ENCODE measurements around the gene CHKA. TPM values are rescaled to one million over a fixed set of nuclear protein-coding genes. Genes with fewer than 3 reads are reported as not detected.

The CHKA gene
- polyA plus RNA-seq, 2 donors, result 3.7 to 7.3 TPM

DNA sequence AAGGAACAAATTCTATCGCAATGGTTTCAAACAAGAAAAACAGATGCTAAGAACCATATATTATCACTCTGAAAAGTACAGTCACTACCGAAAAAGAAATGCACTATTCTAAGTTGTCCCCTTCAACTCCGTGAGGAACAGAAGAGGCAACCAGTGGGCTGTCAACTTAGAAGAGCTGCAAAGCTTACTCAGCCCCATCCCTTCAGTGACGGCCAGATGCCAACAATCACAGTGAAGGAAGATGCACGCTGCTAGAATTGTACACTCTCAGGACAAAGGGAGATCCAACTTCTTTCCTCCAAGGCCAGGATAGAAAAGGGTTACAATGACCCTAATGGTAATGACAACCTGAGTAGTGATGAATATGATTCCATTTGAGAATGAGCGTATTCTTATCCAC is 38.5 kb upstream of the CHKA start:
- Histone ChIP-seq H3K36me3 (ENCODE audit: control insufficient read depth in 2 of 2, insufficient read depth in 2 of 2, low read length in 1 of 2) (peaks cover 12 to 17% of the 10 kb centered on the region in 2 donors), H3K4me3 (ENCODE audit: low read depth in 1 of 2, low read length in 2 of 2) (no peak overlapping the region), H3K27me3 (ENCODE audit: control insufficient read depth in 1 of 2, insufficient read depth in 2 of 2, low read length in 2 of 2) (no peaks in the 10 kb centered on the region), H3K9me3 (ENCODE audit: control insufficient read depth in 2 of 2, insufficient read depth in 1 of 2, low read depth in 1 of 2, low read length in 1 of 2) (no peaks in the 10 kb centered on the region), H3K27ac (ENCODE audit: low read depth in 2 of 2, low read length in 1 of 2) (no peak overlapping the region), H3K4me1 (ENCODE audit: control insufficient read depth in 2 of 2, insufficient read depth in 2 of 2, low read length in 1 of 2) (peaks cover 0 to 2% of the 10 kb centered on the region in 2 donors)
- 79 to 95% methylated on average over 6 of the region's 6 CpGs for WGBS, 2 donors

DNA sequence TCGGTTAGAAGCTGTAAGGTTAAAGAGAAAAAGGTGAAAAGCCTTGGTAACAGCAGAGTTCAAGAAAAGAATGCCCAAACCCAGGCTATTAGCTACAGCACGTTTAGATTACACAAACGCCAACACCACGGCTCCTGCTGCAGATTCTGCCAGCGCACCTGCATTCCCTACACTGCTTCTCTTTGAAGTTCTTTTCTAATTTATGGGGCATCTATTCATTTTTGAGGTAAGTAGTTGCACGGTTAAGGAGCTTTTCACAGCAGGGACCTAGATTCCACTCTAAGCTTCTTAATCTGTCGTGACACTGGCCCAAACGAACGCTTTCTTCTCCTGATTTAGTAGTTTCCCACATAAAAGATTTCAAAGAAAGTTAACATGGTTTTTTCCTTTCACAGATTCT is 38.0 kb upstream of the CHKA start:
- WGBS, 2 donors, result 87 to 89% methylated on average over 9 of the region's 9 CpGs
- no peak overlapping the region for H3K27ac ChIP-seq (ENCODE audit: low read depth in 2 of 2, low read length in 1 of 2)
- H3K4me1 ChIP-seq (ENCODE audit: control insufficient read depth in 2 of 2, insufficient read depth in 2 of 2, low read length in 1 of 2), result peaks cover 0 to under 1% of the 10 kb centered on the region in 2 donors
- H3K36me3 ChIP-seq (ENCODE audit: control insufficient read depth in 2 of 2, insufficient read depth in 2 of 2, low read length in 1 of 2), result peaks cover 12 to 17% of the 10 kb centered on the region in 2 donors
- H3K4me3 ChIP-seq (ENCODE audit: low read depth in 1 of 2, low read length in 2 of 2), result no peak overlapping the region
- no peaks in the 10 kb centered on the region for H3K9me3 ChIP-seq (ENCODE audit: control insufficient read depth in 2 of 2, insufficient read depth in 1 of 2, low read depth in 1 of 2, low read length in 1 of 2)
- H3K27me3 ChIP-seq (ENCODE audit: control insufficient read depth in 1 of 2, insufficient read depth in 2 of 2, low read length in 2 of 2), result no peaks in the 10 kb centered on the region

DNA sequence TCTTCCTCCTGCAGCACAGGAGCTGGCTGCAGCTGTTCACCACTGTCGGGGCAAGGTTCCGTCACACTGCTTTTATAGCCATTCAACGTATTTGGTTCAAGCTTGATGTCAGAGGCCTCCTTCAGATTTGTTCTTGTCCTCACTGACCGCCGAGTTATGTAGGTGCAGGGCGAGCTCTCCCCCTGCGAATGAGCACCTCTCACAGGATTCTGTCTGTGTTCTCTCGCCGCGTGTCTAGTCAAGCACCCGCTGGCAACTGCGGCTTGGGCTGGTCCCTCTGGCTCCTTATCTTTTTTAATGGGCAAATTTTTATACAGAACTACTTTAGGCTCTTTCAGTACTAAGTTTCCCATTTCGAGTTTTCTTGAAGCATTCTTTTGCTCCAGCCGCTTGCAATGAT is 37.4 kb upstream of the CHKA start:
- Histone ChIP-seq H3K4me1 (ENCODE audit: control insufficient read depth in 2 of 2, insufficient read depth in 2 of 2, low read length in 1 of 2) (no peaks in the 10 kb centered on the region), H3K36me3 (ENCODE audit: control insufficient read depth in 2 of 2, insufficient read depth in 2 of 2, low read length in 1 of 2) (peaks cover 9 to 14% of the 10 kb centered on the region in 2 donors), H3K4me3 (ENCODE audit: low read depth in 1 of 2, low read length in 2 of 2) (no peak overlapping the region), H3K9me3 (ENCODE audit: control insufficient read depth in 2 of 2, insufficient read depth in 1 of 2, low read depth in 1 of 2, low read length in 1 of 2) (no peaks in the 10 kb centered on the region), H3K27ac (ENCODE audit: low read depth in 2 of 2, low read length in 1 of 2) (no peak overlapping the region), H3K27me3 (ENCODE audit: control insufficient read depth in 1 of 2, insufficient read depth in 2 of 2, low read length in 2 of 2) (no peaks in the 10 kb centered on the region)
- 95 to 96% methylated on average over 14 of the region's 14 CpGs for WGBS, 2 donors

DNA sequence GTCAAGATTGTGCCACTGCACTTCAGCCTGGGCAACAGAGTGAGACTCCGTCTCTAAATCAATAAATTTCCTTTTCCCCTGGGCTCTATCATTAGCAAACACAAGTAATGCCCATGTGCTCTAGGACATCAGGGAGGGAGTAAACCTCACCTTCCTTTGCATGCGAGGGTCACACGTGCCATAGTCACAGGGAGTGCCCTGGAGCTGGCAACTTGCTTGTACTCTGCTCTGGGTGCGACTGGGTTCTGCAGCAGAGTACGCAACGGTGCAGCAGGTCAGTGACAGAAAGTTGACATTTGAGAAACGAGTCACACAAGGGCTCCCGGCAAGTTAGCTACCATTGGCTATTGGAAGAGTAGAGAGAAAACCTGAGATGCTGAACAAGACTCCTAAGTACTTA is 32.6 kb upstream of the CHKA start:
- Histone ChIP-seq H3K27ac (ENCODE audit: low read depth in 2 of 2, low read length in 1 of 2) (no peak overlapping the region), H3K27me3 (ENCODE audit: control insufficient read depth in 1 of 2, insufficient read depth in 2 of 2, low read length in 2 of 2) (no peaks in the 10 kb centered on the region), H3K4me1 (ENCODE audit: control insufficient read depth in 2 of 2, insufficient read depth in 2 of 2, low read length in 1 of 2) (peaks cover 0 to 2% of the 10 kb centered on the region in 2 donors), H3K4me3 (ENCODE audit: low read depth in 1 of 2, low read length in 2 of 2) (no peak overlapping the region), H3K9me3 (ENCODE audit: control insufficient read depth in 2 of 2, insufficient read depth in 1 of 2, low read depth in 1 of 2, low read length in 1 of 2) (no peaks in the 10 kb centered on the region), H3K36me3 (ENCODE audit: control insufficient read depth in 2 of 2, insufficient read depth in 2 of 2, low read length in 1 of 2) (peaks cover 5 to 9% of the 10 kb centered on the region in 2 donors)
- 75 to 83% methylated on average over 8 of the region's 8 CpGs for WGBS, 2 donors

DNA sequence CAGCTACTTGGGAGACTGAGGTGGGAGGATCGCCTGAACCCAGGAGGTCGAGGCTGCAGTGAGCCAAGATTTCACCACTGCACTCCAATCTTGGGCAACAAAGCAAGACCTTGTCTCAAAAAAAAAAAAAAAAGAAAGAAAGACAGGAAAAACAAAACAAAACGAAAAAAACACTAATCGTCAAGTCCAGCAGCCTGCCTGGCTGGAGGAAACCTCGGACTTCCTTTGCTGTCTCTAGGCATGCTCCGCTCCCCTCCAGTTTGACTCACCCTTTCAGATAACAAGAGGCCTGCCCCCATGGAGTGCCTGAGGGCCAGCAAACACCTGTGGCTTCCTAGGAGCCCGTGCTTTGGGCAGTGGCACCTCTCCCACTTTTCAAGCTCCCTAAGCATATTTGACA is 28.8 kb upstream of the CHKA start:
- Histone ChIP-seq H3K4me3 (ENCODE audit: low read depth in 1 of 2, low read length in 2 of 2) (no peak overlapping the region), H3K4me1 (ENCODE audit: control insufficient read depth in 2 of 2, insufficient read depth in 2 of 2, low read length in 1 of 2) (peaks cover 2 to 12% of the 10 kb centered on the region in 2 donors), H3K9me3 (ENCODE audit: control insufficient read depth in 2 of 2, insufficient read depth in 1 of 2, low read depth in 1 of 2, low read length in 1 of 2) (no peaks in the 10 kb centered on the region), H3K27me3 (ENCODE audit: control insufficient read depth in 1 of 2, insufficient read depth in 2 of 2, low read length in 2 of 2) (no peaks in the 10 kb centered on the region), H3K36me3 (ENCODE audit: control insufficient read depth in 2 of 2, insufficient read depth in 2 of 2, low read length in 1 of 2) (no peaks in the 10 kb centered on the region), H3K27ac (ENCODE audit: low read depth in 2 of 2, low read length in 1 of 2) (no peak overlapping the region)
- 33 to 38% methylated on average over 7 of the region's 7 CpGs for WGBS, 2 donors

DNA sequence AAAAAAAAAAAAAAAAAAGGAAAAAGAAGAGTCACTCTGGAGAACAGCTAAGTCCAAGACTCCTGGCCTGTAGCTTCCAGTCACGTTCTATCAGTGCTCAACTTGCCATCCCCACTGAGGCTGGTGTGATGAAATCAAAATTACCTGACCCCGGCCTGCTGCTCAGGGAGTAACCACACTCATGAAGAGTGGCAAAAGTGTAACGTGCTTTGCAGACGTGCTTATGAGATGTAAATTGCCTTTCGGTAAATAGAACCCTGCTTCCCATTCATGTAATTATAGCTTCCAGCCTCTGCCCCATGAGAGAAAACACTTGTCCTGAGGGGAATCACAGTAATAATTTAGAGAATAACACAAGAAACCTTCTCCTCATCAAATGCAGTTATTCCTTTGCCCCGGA is 28.2 kb upstream of the CHKA start:
- Histone ChIP-seq H3K36me3 (ENCODE audit: control insufficient read depth in 2 of 2, insufficient read depth in 2 of 2, low read length in 1 of 2) (no peaks in the 10 kb centered on the region), H3K9me3 (ENCODE audit: control insufficient read depth in 2 of 2, insufficient read depth in 1 of 2, low read depth in 1 of 2, low read length in 1 of 2) (no peaks in the 10 kb centered on the region), H3K27me3 (ENCODE audit: control insufficient read depth in 1 of 2, insufficient read depth in 2 of 2, low read length in 2 of 2) (no peaks in the 10 kb centered on the region), H3K4me3 (ENCODE audit: low read depth in 1 of 2, low read length in 2 of 2) (no peak overlapping the region), H3K27ac (ENCODE audit: low read depth in 2 of 2, low read length in 1 of 2) (no peak overlapping the region), H3K4me1 (ENCODE audit: control insufficient read depth in 2 of 2, insufficient read depth in 2 of 2, low read length in 1 of 2) (peaks cover 2 to 12% of the 10 kb centered on the region in 2 donors)
- WGBS, 2 donors, result 88 to 91% methylated on average over 6 of the region's 6 CpGs

DNA sequence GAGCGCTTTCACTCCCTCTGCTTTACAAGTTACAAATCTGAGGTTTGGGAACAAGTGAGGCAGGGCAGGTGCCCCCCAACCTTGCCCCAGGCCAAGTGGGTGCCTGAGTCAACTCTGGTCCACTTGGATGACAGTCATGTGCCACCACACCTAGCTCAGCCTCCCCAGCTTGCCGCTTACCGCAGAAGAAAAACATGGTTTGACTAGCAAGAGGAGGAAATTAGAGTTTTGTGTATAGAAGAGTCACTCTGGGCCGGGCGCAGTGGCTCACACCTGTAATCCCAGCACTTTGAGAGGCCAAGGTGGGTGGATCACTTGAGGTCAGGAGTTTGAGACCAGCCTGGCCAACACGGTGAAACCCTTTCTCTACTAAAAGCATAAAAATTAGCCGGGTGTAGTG is 27.7 kb upstream of the CHKA start:
- peaks cover 2 to 12% of the 10 kb centered on the region in 2 donors for H3K4me1 ChIP-seq (ENCODE audit: control insufficient read depth in 2 of 2, insufficient read depth in 2 of 2, low read length in 1 of 2)
- H3K9me3 ChIP-seq (ENCODE audit: control insufficient read depth in 2 of 2, insufficient read depth in 1 of 2, low read depth in 1 of 2, low read length in 1 of 2), result no peaks in the 10 kb centered on the region
- H3K27me3 ChIP-seq (ENCODE audit: control insufficient read depth in 1 of 2, insufficient read depth in 2 of 2, low read length in 2 of 2), result no peaks in the 10 kb centered on the region
- WGBS, 2 donors, result 88 to 89% methylated on average over 7 of the region's 7 CpGs
- H3K36me3 ChIP-seq (ENCODE audit: control insufficient read depth in 2 of 2, insufficient read depth in 2 of 2, low read length in 1 of 2), result no peaks in the 10 kb centered on the region
- no peak overlapping the region for H3K27ac ChIP-seq (ENCODE audit: low read depth in 2 of 2, low read length in 1 of 2)
- H3K4me3 ChIP-seq (ENCODE audit: low read depth in 1 of 2, low read length in 2 of 2), result no peak overlapping the region

DNA sequence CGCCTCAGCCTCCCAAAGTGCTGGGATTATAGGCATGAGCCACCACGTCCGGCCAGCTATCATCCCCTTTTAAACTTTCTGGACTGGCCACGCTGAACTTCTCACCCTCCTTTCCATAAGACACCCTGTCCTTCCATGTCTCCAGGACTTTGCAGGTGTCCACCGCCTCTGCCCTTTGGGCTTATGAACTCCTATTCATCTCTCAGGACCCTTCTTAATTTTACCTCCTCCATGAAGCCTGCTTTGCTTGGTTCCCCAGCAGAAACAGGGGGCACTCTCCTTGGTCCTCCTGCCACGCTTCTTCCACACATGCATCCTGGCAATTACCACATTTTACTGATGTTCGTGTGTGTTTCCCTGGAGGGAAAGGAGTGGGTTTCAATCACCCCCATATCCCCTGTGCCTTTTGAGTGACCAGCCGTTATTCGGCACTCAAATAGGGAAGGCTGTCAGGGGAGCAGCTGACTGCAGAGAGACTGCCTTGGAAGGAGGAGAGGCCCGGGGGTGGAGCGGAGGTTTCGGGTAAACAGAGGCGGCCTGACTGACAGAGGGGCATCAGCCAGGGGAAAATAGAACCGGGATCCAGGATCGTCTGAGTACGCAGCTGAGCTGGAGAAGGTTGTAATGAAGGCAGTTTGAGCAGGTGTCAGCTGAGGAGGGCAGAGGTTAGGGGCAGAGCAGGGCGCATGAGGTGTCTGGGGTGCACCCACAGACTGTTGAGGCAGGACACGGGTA is 27.1 kb upstream of the CHKA start:
- H3K27ac ChIP-seq (ENCODE audit: low read depth in 2 of 2, low read length in 1 of 2), result no peak overlapping the region
- H3K4me3 ChIP-seq (ENCODE audit: low read depth in 1 of 2, low read length in 2 of 2), result no peak overlapping the region
- whole genome bisulfite sequencing, 2 donors, result 87 to 88% methylated on average over 18 of the region's 18 CpGs
- no peaks in the 10 kb centered on the region for H3K36me3 ChIP-seq (ENCODE audit: control insufficient read depth in 2 of 2, insufficient read depth in 2 of 2, low read length in 1 of 2)
- H3K27me3 ChIP-seq (ENCODE audit: control insufficient read depth in 1 of 2, insufficient read depth in 2 of 2, low read length in 2 of 2), result no peaks in the 10 kb centered on the region
- H3K9me3 ChIP-seq (ENCODE audit: control insufficient read depth in 2 of 2, insufficient read depth in 1 of 2, low read depth in 1 of 2, low read length in 1 of 2), result no peaks in the 10 kb centered on the region
- H3K4me1 ChIP-seq (ENCODE audit: control insufficient read depth in 2 of 2, insufficient read depth in 2 of 2, low read length in 1 of 2), result peaks cover 2 to 12% of the 10 kb centered on the region in 2 donors

DNA sequence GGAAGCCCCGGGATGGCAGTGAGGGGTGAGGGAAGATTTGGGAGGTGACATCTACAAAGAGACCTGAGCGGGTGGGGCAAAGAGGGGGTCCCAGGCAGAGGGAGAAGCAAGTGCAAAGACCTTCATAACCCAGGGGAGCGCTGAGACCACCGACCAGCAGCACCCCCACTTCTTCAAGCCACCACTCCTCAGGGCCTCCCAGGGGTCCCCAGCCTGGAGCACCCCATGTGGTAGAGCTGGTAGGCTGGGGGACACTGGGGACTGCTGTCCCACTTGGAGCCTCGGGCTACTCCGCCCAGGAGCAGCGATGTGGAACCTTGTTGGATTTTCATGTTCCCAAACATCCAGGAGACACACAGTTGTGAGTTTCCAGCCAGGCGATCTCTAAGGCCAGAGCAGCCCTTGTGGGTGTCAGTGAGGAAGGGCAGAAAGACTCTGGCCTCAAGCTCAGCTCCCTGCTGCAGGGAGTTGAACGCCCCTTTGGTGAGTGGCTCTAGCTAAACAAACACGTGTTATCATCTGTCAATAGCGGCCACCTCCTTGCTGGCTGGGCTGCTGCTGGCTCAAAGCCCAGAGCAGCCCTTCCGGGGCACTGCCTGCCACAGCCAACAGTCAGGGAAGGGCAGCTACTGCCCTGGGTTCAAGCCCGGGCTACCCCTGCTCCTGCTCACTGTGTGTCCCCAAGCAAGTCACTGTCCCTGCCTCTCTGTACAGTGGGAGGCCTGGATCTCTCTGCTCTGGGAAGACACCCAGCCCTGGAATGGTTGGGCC is 25.7 kb upstream of the CHKA start:
- Histone ChIP-seq H3K27me3 (ENCODE audit: control insufficient read depth in 1 of 2, insufficient read depth in 2 of 2, low read length in 2 of 2) (no peaks in the 10 kb centered on the region), H3K4me1 (ENCODE audit: control insufficient read depth in 2 of 2, insufficient read depth in 2 of 2, low read length in 1 of 2) (peaks cover 7 to 19% of the 10 kb centered on the region in 2 donors), H3K27ac (ENCODE audit: low read depth in 2 of 2, low read length in 1 of 2) (peak overlapping the region; percentile 46 to 60), H3K4me3 (ENCODE audit: low read depth in 1 of 2, low read length in 2 of 2) (no peak overlapping the region), H3K9me3 (ENCODE audit: control insufficient read depth in 2 of 2, insufficient read depth in 1 of 2, low read depth in 1 of 2, low read length in 1 of 2) (no peaks in the 10 kb centered on the region), H3K36me3 (ENCODE audit: control insufficient read depth in 2 of 2, insufficient read depth in 2 of 2, low read length in 1 of 2) (no peaks in the 10 kb centered on the region)
- 37 to 41% methylated on average over 13 of the region's 13 CpGs for whole genome bisulfite sequencing, 2 donors
